Osteoblast (primary cell): ENCODE results near the gene MEGF10. TPM values are rescaled to one million over a fixed set of nuclear protein-coding genes. Genes with fewer than 3 reads are reported as not detected.

Source experiments
- DNase-seq: peaks from one replicate; pipeline ENCODE4 v3.0.0; 2011; ENCODE audit warnings: low spot score, mixed read lengths; ENCODE audit not compliant: insufficient read length; ENCODE audit errors: missing footprints
- H2AFZ ChIP-seq: 2 replicates; pipeline ENCODE4 v1.6.0; 2011; ENCODE audit warnings: mild to moderate bottlenecking, low read length
- H3K27ac ChIP-seq: 2 replicates; pipeline ENCODE4 v1.5.1; 2011; ENCODE audit warnings: mild to moderate bottlenecking, low read depth, low read length, moderate library complexity
- H3K27me3 ChIP-seq: 2 replicates; pipeline ENCODE4 v1.6.0; 2012; ENCODE audit warnings: mild to moderate bottlenecking, control low read depth, inconsistent platforms, low read length, moderate library complexity; ENCODE audit not compliant: insufficient read depth
- H3K36me3 ChIP-seq: 2 replicates; pipeline ENCODE4 v1.5.1; 2011; ENCODE audit warnings: mild to moderate bottlenecking, low read length, control low read depth, moderate library complexity; ENCODE audit not compliant: insufficient read depth
- H3K4me1 ChIP-seq: 2 replicates; pipeline ENCODE4 v1.5.1; 2011; ENCODE audit warnings: mild to moderate bottlenecking, low read length, control low read depth, moderate library complexity; ENCODE audit not compliant: insufficient read depth
- H3K4me2 ChIP-seq: 2 replicates; pipeline ENCODE4 v1.6.0; 2011; ENCODE audit warnings: mild to moderate bottlenecking, low read length; ENCODE audit not compliant: insufficient read depth
- H3K4me3 ChIP-seq: fragments of 200-600 bp; sonication (generic); 3 replicates; pipeline ENCODE4 v1.5.1; 2012; ENCODE audit warnings: mild to moderate bottlenecking, low read length, inconsistent platforms; ENCODE audit not compliant: insufficient read depth
- H3K79me2 ChIP-seq: 2 replicates; pipeline ENCODE4 v1.6.0; 2012; ENCODE audit warnings: mild to moderate bottlenecking, low read length, control low read depth, inconsistent platforms; ENCODE audit not compliant: insufficient read depth
- H3K9me3 ChIP-seq: 2 replicates; pipeline ENCODE4 v1.5.1; 2011; ENCODE audit warnings: low read depth, low read length, control low read depth
- H4K20me1 ChIP-seq: 2 replicates; pipeline ENCODE4 v1.6.0; 2012; ENCODE audit warnings: mild to moderate bottlenecking, low read length, control low read depth; ENCODE audit not compliant: insufficient read depth
- CTCF ChIP-seq: IDR thresholded peaks from 2 replicates; pipeline ENCODE4 v1.5.1; 2011; ENCODE audit warnings: mild to moderate bottlenecking, low read depth, low read length, moderate library complexity; ENCODE audit errors: extremely low read depth
- total RNA-seq: library from RNA; depleted of rRNA; stranded (reverse); fragments of >200 nt; gene quantifications from 2 replicates; pipeline ENCODE4 v1.2.3, GENCODE V29; 2012

Gene MEGF10
- total RNA-seq, 1 donor, result 1.4 TPM

GRCh38 chr5:127275641-127276193 lies 14.9 kb upstream of the MEGF10 start:
- Histone ChIP-seq H3K4me1 (no peaks in the 10 kb centered on the region), H3K79me2 (no peaks in the 10 kb centered on the region), H3K9me3 (no peaks in the 10 kb centered on the region), H3K4me3 (no peak overlapping the region), H3K36me3 (no peaks in the 10 kb centered on the region), H3K27me3 (peaks cover 5% of the 10 kb centered on the region), H4K20me1 (no peaks in the 10 kb centered on the region), H3K4me2 (no peak overlapping the region), H2AFZ (no peak overlapping the region), H3K27ac (no peak overlapping the region)
- no peak for DNase-seq
- TF ChIP-seq CTCF, result no peak

GRCh38 chr5:127280491-127281220 lies 9.9 kb upstream of the MEGF10 start:
- H3K4me1 ChIP-seq, result no peaks in the 10 kb centered on the region
- no peaks in the 10 kb centered on the region for H4K20me1 ChIP-seq
- no peaks in the 10 kb centered on the region for H3K36me3 ChIP-seq
- no peak overlapping the region for H2AFZ ChIP-seq
- DNase-seq, result no peak
- H3K27me3 ChIP-seq, result peaks cover 22% of the 10 kb centered on the region
- no peaks in the 10 kb centered on the region for H3K9me3 ChIP-seq
- no peak overlapping the region for H3K4me2 ChIP-seq
- H3K27ac ChIP-seq, result no peak overlapping the region
- no peak for TF ChIP-seq CTCF
- H3K4me3 ChIP-seq, result no peak overlapping the region
- H3K79me2 ChIP-seq, result no peaks in the 10 kb centered on the region

- H2AFZ ChIP-seq, result no peak overlapping the region
- no peak overlapping the region for H3K4me2 ChIP-seq
- no peaks in the 10 kb centered on the region for H3K36me3 ChIP-seq
- no peaks in the 10 kb centered on the region for H3K79me2 ChIP-seq
- H3K27me3 ChIP-seq, result peaks cover 22% of the 10 kb centered on the region
- no peaks in the 10 kb centered on the region for H4K20me1 ChIP-seq
- no peaks in the 10 kb centered on the region for H3K9me3 ChIP-seq
- no peaks in the 10 kb centered on the region for H3K4me1 ChIP-seq
- no peak for DNase-seq
- TF ChIP-seq CTCF, result no peak
- H3K27ac ChIP-seq, result no peak overlapping the region
- H3K4me3 ChIP-seq, result no peak overlapping the region
Measured at GRCh38 chr5:127281609-127282008, 9.0 kb upstream of the MEGF10 start.

GRCh38 chr5:127288676-127289075 lies 1.9 kb upstream of the MEGF10 start:
- Histone ChIP-seq H3K27me3 (peaks cover 40% of the 10 kb centered on the region), H3K9me3 (no peaks in the 10 kb centered on the region), H3K79me2 (no peaks in the 10 kb centered on the region), H4K20me1 (no peaks in the 10 kb centered on the region), H3K4me1 (peaks cover 7% of the 10 kb centered on the region), H3K27ac (no peak overlapping the region), H3K36me3 (no peaks in the 10 kb centered on the region), H3K4me2 (no peak overlapping the region), H3K4me3 (no peak overlapping the region), H2AFZ (no peak overlapping the region)
- TF ChIP-seq CTCF, result no peak
- no peak for DNase-seq
